Stomach (tissue), 9 donors: ENCODE results near the gene ATP2B2. TPM values are rescaled to one million over a fixed set of nuclear protein-coding genes. Genes with fewer than 3 reads are reported as not detected.

ENCODE experiments used
- DNase-seq, 2 donors: peaks; one replicate each; pipeline versions ENCODE4 v3.0.0 to v3.0.0-alpha.2; 2013 to 2019
- H3K27ac ChIP-seq, 5 donors: fragments of 200-600 bp in 4 of 5; sonication (generic) in 4 of 5; one replicate each; pipeline ENCODE4 v1.5.1; 2013 to 2019; ENCODE audit warnings: mild to moderate bottlenecking in 1 of 5, moderate library complexity in 1 of 5
- H3K27me3 ChIP-seq, 3 donors: fragments of 200-600 bp; sonication (generic); one replicate each; pipeline ENCODE4 v1.5.1; 2017 to 2019; ENCODE audit warnings: mixed run types in 1 of 3
- H3K36me3 ChIP-seq, 4 donors: fragments of 200-600 bp; sonication (generic); 1 replicate in 3 of 4; 2 replicates in 1 of 4; pipeline ENCODE4 v1.5.1; 2016 to 2019
- H3K4me1 ChIP-seq, 4 donors: fragments of 200-600 bp; sonication (generic); one replicate each; pipeline ENCODE4 v1.5.1; 2016 to 2019
- H3K4me3 ChIP-seq, 4 donors: fragments of 200-600 bp; sonication (generic) in 3 of 4; one replicate each; pipeline ENCODE4 v1.5.1; 2016 to 2019; ENCODE audit warnings: mild to moderate bottlenecking in 1 of 4
- H3K9me3 ChIP-seq, 4 donors: fragments of 200-600 bp; sonication (generic); one replicate each; pipeline ENCODE4 v1.5.1; 2016 to 2019
- EP300 ChIP-seq: sonication (generic); formaldehyde crosslinking; IDR thresholded peaks from one replicate; pipeline ENCODE4 v1.6.1; 2017; ENCODE audit warnings: antibody characterized with exemption
- POLR2A ChIP-seq, 4 donors: fragments of 450-650 bp; IDR thresholded peaks; one replicate each; pipeline ENCODE4 v1.6.1; 2016; ENCODE audit warnings: antibody characterized with exemption in 4 of 4, control low read depth in 2 of 4, mild to moderate bottlenecking in 1 of 4, moderate library complexity in 1 of 4
- POLR2AphosphoS5 ChIP-seq, 3 donors: sonication (generic); formaldehyde crosslinking; IDR thresholded peaks; one replicate each; pipeline ENCODE4 v1.6.1; 2016; ENCODE audit warnings: antibody characterized with exemption in 3 of 3
- WGBS, 5 donors: extraction: QIAGEN DNeasy Blood & Tissue Kit in 3 of 5; methylation state at CpG; one replicate each; pipeline versions ENCODE4 v1.1.5 to v1.1.7; 2013 to 2018; 5-methylcytosine and 5-hydroxymethylcytosine counted together
- intact Hi-C: fragments of 100-400 bp; cut with DNase I; formaldehyde crosslinking; loops from one replicate; pipeline ENCODE4 v1.15.1; 2023; ENCODE audit warnings: low total_unique reads
- polyA plus RNA-seq, 3 donors: library from polyadenylated mRNA; stranded (reverse); fragments of 200-250 nt; gene quantifications; one replicate each; pipeline ENCODE4 v1.2.3, GENCODE V29; 2013
- total RNA-seq, 5 donors: library from RNA; depleted of rRNA; stranded (reverse); fragments of >200 nt; gene quantifications; one replicate each; pipeline versions ENCODE4 v1.1.0 to v1.2.3, GENCODE V29; 2014 to 2016
- TF ChIP-seq, protein P1 (sequence below), 7 experiments: fragments of 450-650 bp in 4 of 7; fragments of 200-600 bp in 3 of 7; sonication (generic) in 3 of 7; IDR thresholded peaks; one replicate each; pipeline ENCODE4 v1.5.1; 2016 to 2019; ENCODE audit warnings: antibody characterized with exemption in 7 of 7, control low read depth in 2 of 7, mild to moderate bottlenecking in 1 of 7
- donor health status: healthy with polysubstance abuse.
- donor health status: Bipolar disorder and iron deficiency.
- donor health status: healthy.

ATP2B2 gene
- total and polyA plus RNA-seq, 8 donors = 0.03 to 0.37 TPM; not detected in 6

DNA sequence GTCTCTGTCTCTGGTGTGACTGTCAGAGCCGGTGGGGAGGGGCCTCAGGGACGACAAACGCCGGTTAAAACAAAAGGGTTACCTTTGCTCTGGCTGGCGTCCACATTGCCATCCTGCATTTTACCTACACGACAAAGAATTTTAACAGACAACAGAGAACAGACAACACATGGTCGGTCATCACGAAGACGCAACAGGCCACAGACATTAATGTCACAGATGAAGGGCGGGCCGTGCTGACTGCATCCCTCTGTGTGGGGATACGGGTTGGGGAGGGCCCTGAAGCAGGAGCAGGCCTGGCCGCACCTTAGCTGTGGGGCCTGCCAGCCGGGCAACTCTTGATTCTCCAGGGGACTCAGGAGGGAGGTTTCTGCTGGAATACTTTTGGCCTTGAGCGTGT, 126.2 kb downstream of the ATP2B2 start:
- 66 to 76% (median 71%) methylated on average over 15 of the region's 15 CpGs for WGBS, 5 donors
- intact Hi-C loops = no loop called here

GRCh38 chr3:10378742-10379141, 126.6 kb downstream of the ATP2B2 start:
- Histone ChIP-seq H3K9me3 (no peaks in the 10 kb centered on the region), H3K27ac (no peak overlapping the region), H3K4me1 (peaks cover 0 to 8% (median 0%) of the 10 kb centered on the region in 4 donors), H3K36me3 (no peaks in the 10 kb centered on the region), H3K27me3 (peaks cover 0 to under 1% (median 0%) of the 10 kb centered on the region in 3 donors), H3K4me3 (no peak overlapping the region)
- intact Hi-C loops = no loop called here
- TF ChIP-seq POLR2A (IDR thresholded peaks at IDR 0.05) = no peak
- TF ChIP-seq, protein P1, sequence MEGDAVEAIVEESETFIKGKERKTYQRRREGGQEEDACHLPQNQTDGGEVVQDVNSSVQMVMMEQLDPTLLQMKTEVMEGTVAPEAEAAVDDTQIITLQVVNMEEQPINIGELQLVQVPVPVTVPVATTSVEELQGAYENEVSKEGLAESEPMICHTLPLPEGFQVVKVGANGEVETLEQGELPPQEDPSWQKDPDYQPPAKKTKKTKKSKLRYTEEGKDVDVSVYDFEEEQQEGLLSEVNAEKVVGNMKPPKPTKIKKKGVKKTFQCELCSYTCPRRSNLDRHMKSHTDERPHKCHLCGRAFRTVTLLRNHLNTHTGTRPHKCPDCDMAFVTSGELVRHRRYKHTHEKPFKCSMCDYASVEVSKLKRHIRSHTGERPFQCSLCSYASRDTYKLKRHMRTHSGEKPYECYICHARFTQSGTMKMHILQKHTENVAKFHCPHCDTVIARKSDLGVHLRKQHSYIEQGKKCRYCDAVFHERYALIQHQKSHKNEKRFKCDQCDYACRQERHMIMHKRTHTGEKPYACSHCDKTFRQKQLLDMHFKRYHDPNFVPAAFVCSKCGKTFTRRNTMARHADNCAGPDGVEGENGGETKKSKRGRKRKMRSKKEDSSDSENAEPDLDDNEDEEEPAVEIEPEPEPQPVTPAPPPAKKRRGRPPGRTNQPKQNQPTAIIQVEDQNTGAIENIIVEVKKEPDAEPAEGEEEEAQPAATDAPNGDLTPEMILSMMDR (IDR thresholded peaks at IDR 0.05) = no peak
- TF ChIP-seq EP300 = no peak
- 72 to 88% (median 78%) methylated on average over 6 to 7 of the region's 7 CpGs for WGBS, 5 donors
- DNase-seq = no peak

More for the DNA sequence above, 126.2 kb downstream of the ATP2B2 start:
- Histone ChIP-seq H3K4me1 (peaks cover 0 to 8% (median 0%) of the 10 kb centered on the region in 4 donors), H3K9me3 (no peaks in the 10 kb centered on the region), H3K27me3 (peaks cover 0 to 4% (median 0%) of the 10 kb centered on the region in 3 donors), H3K27ac (no peak overlapping the region), H3K4me3 (no peak overlapping the region), H3K36me3 (no peaks in the 10 kb centered on the region)
- DNase-seq = no peak
- no peak for TF ChIP-seq POLR2A (IDR thresholded peaks at IDR 0.05)
- TF ChIP-seq POLR2AphosphoS5 (IDR thresholded peaks at IDR 0.05) = no peak
- TF ChIP-seq, protein P1 (IDR thresholded peaks at IDR 0.05) = no peak
- TF ChIP-seq EP300 = no peak

DNA sequence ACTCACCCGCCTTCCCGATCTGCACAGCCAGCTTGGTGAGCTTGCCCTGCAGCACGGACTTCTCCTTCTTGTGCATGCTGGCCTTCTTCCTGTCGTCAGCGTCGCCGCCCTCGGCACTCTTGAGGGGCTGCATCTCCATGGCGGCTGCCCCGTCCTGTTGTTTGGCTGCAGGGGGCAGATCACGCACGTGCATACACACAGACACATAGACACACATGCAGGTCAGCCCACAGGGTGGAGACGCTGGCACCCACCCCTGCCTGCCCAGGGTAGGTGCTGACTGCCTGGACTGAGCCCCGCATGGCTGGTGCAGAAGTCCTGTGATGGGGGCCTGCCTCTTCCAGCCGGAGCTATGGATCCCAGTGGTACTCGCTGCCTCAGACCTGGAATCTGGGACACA, 127.1 kb downstream of the ATP2B2 start:
- no peak overlapping the region for H3K27ac ChIP-seq
- H3K27me3 ChIP-seq = no peaks in the 10 kb centered on the region
- intact Hi-C loops = no loop called here
- no peak for DNase-seq
- 71 to 78% (median 77%) methylated on average over 12 to 16 of the region's 16 CpGs for WGBS, 5 donors
- H3K4me1 ChIP-seq = peaks cover 0 to 8% (median 0%) of the 10 kb centered on the region in 4 donors
- H3K9me3 ChIP-seq = no peaks in the 10 kb centered on the region
- no peak overlapping the region for H3K4me3 ChIP-seq
- TF ChIP-seq, protein P1 (IDR thresholded peaks at IDR 0.05) = no peak
- TF ChIP-seq POLR2A (IDR thresholded peaks at IDR 0.05) = no peak
- no peaks in the 10 kb centered on the region for H3K36me3 ChIP-seq

- 48 to 73% (median 66%) methylated on average over 12 to 16 of the region's 16 CpGs for WGBS, 5 donors
- H3K27me3 ChIP-seq = no peaks in the 10 kb centered on the region
- H3K27ac ChIP-seq = no peak overlapping the region
- H3K4me1 ChIP-seq = peaks cover 0 to 8% (median 0%) of the 10 kb centered on the region in 4 donors
- DNase-seq = peak in 1 of 2 donors; percentile 72
- no peak overlapping the region for H3K4me3 ChIP-seq
- TF ChIP-seq POLR2AphosphoS5 (IDR thresholded peaks at IDR 0.05) (no peak), EP300 (no peak)
- TF ChIP-seq, protein P1 (IDR thresholded peaks at IDR 0.05) = no peak
- intact Hi-C loops = no loop called here
- no peaks in the 10 kb centered on the region for H3K9me3 ChIP-seq
- H3K36me3 ChIP-seq = no peaks in the 10 kb centered on the region
These were observed 128.1 kb downstream of the ATP2B2 start for GRCh38 chr3:10377148-10377725.
